HuH-7.5 (cell line): ENCODE data around the gene ADAMTS2.

Experiments
- DNase-seq: peaks from one replicate; pipeline ENCODE4 v3.0.0; 2011; ENCODE audit warnings: low spot score

Gene ADAMTS2

GRCh38 chr5:179160584-179160983, 184.7 kb downstream of the ADAMTS2 start:
- DNase-seq, result no peak

- DNase-seq, result no peak
Measured at GRCh38 chr5:179158556-179158955, 186.7 kb downstream of the ADAMTS2 start.

- no peak for DNase-seq
Measured at GRCh38 chr5:179154991-179155955, 190.0 kb downstream of the ADAMTS2 start.

- no peak for DNase-seq
Measured at GRCh38 chr5:179154346-179154990, 190.8 kb downstream of the ADAMTS2 start.

- no peak for DNase-seq
Measured at GRCh38 chr5:179153921-179154345, 191.3 kb downstream of the ADAMTS2 start.

GRCh38 chr5:179153341-179153901, 191.8 kb downstream of the ADAMTS2 start:
- no peak for DNase-seq

- no peak for DNase-seq
Measured at GRCh38 chr5:179152941-179153340, 192.3 kb downstream of the ADAMTS2 start.

GRCh38 chr5:179152144-179152895, 192.9 kb downstream of the ADAMTS2 start:
- DNase-seq, result no peak

GRCh38 chr5:179151286-179152118, 193.8 kb downstream of the ADAMTS2 start:
- DNase-seq, result no peak

GRCh38 chr5:179150011-179150410, 195.2 kb downstream of the ADAMTS2 start:
- no peak for DNase-seq

- DNase-seq, result no peak
Measured at GRCh38 chr5:179149278-179149677, 196.0 kb downstream of the ADAMTS2 start.

- DNase-seq, result no peak
Measured at GRCh38 chr5:179148703-179149170, 196.5 kb downstream of the ADAMTS2 start.

GRCh38 chr5:179147991-179148702, 197.1 kb downstream of the ADAMTS2 start:
- DNase-seq, result no peak

- no peak for DNase-seq
Measured at GRCh38 chr5:179146277-179146676, 199.0 kb downstream of the ADAMTS2 start.

- DNase-seq, result no peak
Measured at GRCh38 chr5:179143446-179143845, 201.8 kb downstream of the ADAMTS2 start.

- no peak for DNase-seq
Measured at GRCh38 chr5:179142434-179143198, 202.6 kb downstream of the ADAMTS2 start.

GRCh38 chr5:179141867-179142266, 203.4 kb downstream of the ADAMTS2 start:
- DNase-seq, result no peak

GRCh38 chr5:179140293-179140692, 205.0 kb downstream of the ADAMTS2 start:
- no peak for DNase-seq

- DNase-seq, result no peak
Measured at GRCh38 chr5:179139936-179140235, 205.4 kb downstream of the ADAMTS2 start.
